COLO829 (cell line): ENCODE data around the gene ERCC6L.
"Not testable (repeated sequence)": the region's sequence is repeated elsewhere in the genome, so short reads cannot be mapped to it uniquely, and the experiment has no call there.

Source experiments
- DNase-seq: peaks from one replicate; pipeline ENCODE4 v3.0.0; 2012; ENCODE audit warnings: low spot score

ERCC6L gene

DNA sequence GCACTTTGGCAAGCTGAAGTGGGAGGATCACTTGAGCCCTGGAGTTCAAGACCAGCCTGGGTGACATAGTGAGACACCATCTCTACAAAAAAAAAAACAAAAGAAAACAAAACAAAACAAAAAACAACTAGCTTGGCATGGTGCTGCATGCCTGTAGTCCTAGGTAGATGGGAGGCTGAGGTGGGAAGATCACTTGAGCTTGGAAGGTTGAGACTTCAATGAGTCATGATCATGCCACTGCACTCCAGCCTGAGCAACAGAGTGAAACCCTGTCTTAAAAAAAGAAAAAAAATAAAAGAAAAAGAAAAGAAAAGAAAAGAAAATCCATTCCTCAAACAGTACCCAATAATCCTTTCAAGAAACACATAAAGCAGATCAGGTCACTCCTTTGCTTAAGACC lies 14.9 kb upstream of the ERCC6L start:
- no peak for DNase-seq

DNA sequence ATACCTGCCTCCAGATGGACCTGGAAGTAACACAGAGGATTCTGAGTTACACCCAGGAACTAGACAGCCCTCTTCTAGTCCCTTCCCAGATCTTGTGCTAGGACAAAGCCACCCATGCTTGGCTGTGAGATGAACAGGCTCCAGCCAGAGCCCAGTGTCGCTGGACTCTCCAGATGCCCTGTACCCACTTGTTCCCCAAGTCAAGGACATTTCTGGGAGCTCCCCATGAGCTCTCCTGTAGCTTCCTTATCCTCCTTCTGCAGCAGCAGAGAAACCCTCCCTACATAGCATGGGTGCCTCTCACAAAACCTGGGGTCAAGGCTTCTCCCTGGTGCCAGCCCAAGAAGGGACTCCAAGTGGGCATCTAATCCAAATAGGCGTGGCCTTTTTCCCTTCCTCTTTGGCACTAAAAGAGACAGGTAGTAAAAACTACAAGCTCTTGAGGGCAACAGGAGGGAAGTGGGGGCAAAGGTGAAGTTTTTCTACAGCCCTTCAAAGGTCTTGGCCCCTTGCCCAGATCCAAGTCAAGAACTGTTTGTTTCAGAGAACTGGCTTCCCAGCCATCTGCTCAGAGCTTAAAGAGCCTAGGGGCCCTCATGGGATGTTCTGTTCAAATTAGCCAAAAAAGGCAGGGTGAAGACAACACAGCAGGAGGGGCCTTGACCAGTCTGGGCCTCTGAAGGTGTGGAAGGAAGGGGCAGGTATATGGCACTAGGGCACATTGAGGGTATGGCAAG lies 8.5 kb upstream of the ERCC6L start:
- peak; percentile 30 for DNase-seq

DNA sequence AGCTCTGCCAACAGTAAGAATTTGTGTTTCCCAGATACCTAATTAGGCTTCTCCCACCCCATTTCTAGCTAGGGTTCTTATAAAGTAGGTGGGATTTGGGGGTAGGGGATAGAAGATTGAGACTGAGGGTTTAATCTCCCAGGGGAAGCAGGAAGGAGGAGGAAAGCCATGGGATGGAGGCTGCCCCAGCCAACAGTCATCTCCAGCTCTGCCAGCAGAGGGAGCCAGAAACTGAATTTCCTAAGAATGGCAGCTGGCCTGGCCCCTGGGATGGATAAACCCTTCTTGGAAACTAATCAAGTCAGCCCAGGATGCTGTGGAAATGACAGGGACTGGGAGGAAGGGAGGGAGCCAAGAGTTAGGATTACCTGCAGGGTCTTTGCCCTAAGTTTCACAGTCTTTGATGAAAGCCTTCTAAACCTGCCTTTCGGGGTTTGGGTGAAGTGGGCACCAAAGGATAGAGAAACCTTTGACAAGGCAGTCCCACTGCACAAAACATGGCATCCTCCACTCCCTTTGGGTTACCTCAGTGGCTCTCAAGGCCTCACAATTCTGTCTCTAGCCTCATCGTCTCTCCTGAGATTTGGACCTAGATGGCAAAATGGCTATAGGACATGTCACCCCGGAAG lies 6.7 kb upstream of the ERCC6L start:
- peak; percentile 81 for DNase-seq

DNA sequence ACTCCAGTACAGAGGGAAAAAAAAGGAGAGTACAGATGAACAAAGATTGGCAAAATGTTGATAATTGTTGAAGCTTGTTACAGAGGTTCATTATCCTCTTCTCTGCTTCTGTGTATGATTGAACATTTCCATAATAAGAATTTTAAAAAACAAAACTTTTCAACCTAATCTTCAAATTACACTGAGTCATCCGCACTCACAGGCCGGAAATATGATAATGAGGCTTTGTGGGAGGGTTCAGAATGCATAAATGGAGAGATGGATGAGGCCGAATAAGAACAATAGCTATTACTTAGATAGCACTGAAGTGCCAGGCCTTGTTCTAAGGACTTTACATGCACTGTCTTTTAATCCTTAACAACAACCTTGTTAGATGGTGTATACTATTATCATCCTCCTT lies 4.6 kb upstream of the ERCC6L start:
- peak; percentile 84 for DNase-seq

DNA sequence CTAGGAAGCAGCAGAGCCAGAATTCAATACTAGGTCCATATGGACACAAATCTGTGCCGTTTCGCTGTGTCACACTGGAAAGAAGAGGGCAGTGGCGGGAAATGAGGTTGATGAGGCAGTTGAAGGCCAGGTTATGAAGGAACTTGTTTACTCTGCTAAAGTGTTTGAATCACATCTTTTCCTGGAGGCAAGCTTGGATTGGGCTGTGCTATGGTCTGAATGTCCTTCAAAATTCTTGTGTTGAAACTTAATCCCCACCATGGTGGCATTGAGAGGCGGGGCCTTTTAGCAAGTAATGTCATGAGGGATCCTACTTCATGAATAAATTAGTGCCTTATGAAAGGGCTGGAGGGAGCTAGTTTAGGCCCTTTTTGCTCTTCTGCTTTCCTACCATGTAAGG lies 2.1 kb upstream of the ERCC6L start:
- DNase-seq = no peak

DNA sequence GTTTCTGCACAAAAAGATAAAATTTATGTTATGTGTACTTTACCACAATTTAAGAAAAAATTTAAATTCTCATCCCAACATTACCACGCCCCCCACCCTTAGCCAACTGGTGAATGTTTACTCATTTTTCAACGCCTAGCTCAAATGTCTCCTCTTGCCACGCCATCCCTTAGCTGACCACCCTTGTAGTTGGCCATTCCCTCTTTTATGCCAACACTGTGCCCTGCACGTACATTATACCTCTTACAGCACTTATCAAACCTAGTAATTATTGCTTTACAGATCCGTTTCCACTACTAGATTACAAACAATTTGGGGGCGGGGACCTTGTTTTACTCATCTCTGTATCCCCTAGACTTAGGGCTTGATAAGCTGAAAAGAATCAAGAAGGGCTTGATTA lies 644 bp downstream of the ERCC6L start:
- no peak for DNase-seq

DNA sequence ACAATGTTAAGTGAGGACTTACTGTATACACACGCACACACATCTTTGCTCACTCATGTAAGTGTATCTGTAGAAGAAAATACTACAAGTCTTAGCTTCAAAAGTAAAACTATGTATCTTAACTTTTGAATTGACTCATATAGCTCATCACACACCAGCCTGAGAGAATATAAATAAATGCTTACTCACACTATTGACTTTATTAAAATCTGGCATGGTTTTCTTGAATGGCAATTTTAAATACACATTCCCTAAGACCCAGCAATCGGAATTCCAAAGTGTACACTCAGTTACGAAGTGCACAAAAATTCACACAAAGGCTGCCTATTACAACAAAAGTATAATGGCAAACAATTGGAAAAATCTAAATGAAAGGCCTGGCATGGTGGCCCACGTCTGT lies 2.0 kb downstream of the ERCC6L start:
- DNase-seq = no peak

DNA sequence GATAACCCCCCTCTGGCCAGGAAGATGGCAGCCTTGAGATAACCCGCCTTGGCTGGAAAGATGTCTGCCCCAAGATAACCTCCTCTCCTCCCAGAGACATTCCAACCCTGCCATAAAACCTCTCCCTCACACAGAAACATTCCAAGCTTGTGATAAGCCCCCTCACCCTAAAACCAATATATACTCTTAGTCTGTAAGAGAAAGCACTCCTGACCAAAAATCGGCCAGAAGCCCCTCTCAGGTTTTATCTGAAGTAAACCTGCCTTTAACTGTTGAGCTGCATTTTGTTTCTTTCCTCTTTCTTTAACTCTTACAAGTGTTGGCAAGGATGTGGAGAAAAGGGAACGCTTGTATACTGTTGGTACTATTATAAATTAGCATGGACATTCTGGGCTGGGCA lies 8.5 kb downstream of the ERCC6L start:
- no peak for DNase-seq

DNA sequence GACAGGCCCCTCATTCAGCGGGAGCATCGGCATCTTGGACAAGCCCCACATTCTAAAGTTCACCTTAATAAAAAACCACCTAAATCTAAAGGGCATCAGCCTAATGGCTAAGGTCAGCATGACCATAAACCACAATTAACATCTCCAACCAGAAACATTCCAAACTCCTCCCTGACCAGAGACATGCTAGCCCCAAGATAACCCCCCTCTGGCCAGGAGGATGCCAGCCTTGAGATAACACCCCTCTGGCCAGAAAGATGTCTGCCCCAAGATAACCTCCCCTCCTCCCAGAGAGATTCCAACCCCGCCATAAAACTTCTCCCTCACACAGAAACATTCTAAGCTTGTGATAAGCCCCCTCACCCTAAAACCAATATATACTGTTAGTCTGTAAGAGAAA lies 18.5 kb downstream of the ERCC6L start:
- DNase-seq = not testable (repeated sequence)

DNA sequence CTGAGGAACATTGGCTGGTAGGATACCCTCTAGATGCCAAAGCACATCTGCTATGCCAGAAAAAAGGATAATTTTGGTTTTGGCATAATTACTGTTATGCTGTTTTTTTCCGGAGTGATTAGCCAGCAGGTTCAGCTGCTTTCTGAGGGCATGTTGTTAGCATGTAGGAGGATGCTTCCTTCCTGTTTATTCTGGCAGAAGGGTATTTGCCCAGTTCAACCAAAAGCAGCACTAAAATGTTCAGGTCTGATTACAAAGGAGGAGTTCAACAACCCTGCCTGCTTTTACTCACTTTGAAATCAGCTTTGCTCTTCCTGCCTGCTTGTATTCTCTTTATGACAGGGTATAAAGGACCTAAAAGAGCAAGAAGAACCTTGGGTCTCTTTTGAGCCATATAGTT lies 21.9 kb downstream of the ERCC6L start:
- no peak for DNase-seq

DNA sequence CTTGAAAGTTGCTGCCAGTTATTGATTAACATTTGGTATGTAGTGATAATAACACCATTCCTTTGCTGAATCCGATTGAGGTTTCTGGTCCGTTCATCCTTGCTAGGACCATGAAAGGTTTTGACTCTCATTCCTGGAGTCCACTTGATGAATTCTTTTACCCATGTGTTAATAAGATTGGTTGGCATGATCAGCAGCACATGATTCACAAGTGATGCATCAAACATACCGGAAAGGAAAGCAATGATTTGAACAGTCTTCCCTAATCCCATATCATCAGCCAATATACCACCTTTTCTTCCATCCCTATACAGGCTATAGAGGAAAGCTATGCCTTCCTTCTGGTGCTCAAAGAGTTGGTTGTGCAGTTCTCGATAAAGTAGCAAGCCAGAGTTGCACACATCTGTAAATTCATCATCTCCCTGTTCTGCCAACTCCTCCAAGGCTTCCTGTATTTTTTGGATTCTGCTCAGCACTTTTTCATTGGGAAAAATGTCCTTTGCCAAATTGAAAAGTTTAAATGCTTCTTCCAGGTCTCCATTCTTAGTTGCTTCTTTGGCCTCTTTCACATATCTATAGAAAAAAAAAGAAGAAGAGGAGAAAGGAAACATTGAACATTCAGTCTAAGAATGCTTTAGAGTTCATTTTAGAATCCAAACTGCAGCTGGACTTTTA lies 30.6 kb downstream of the ERCC6L start:
- DNase-seq = no peak

DNA sequence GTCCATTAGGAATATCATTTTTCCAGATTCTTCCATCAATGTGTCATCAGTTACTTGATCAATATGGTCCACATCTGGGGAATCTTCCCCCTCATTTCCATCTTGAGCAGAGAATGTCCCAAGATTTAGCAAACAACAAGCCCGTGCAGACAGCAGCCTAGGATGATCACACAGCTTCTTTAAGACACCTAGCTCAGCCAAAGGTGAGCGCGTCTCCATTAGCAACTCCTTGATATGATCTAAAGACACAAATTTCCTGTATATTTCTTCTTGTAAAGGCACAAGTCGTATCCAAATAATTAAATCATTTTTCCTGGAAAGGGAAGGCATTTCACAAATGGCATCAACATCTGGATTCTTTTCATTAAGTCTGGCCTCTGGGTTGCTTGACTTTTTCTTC lies 31.5 kb downstream of the ERCC6L start:
- no peak for DNase-seq

DNA sequence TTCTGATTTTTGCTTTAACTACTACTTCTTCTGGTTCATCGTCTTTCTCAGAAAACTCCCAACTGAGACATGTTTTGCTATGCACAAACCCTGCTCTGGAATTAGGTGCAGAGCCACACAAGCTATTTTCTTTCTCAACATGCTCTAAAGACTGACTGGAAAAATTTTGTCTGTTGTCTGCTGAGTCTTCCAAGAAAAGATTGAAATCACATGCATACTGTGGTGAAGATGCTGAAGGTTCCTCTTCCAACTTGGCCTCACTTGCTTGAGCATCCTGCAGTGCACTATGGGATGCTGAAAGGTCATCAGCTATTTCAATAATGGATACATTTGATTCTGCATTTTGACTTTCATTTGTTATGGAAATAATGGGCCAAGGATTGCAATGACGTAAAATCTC lies 33.1 kb downstream of the ERCC6L start:
- no peak for DNase-seq

DNA sequence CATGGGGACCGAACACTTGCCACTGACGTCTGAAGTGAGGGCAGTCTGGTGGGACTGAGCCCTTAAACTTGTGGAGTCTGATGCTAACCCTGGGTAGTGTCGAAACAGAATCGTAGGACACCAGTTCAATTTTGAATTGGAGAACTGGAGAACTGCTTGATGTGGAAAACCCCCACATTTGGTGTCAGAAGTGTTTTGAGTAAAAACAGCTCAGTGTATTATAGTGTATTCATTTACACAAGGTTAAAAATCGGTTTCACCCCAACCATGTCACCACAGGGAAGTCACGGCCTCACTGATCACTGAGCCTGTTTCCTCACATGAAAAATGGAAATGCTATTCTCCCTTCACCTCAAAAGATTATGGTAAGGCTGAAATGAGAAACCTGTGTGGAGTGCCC lies 35.4 kb downstream of the ERCC6L start:
- DNase-seq = no peak

DNA sequence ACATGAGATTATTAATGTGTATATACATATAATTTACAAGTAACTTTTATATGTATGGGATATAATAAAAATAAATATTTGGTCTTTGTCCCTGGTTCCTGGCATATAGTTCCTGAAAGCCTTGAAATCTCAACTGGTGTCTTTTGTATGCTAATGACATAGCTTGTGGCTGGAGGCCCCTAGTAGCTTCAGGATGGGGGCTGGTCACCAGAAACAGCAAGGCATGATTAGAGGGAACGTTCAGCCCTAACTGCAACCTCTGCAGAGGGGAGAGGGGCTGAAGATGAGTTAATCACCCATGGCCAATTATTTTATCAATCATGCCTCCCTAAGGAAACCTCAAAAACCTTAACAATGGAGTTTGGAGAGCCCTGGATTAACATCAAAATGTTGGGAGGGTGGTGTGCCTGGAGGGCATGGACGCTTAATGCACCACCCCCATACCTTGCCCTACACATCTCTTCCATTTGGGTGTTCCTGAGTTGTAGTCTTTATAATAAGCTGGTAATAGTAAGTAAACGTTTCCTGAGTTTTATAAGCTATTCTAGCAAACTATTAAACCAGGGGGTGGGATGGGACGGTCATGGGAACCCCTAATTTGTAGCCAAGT lies 35.9 kb downstream of the ERCC6L start:
- DNase-seq = no peak

DNA sequence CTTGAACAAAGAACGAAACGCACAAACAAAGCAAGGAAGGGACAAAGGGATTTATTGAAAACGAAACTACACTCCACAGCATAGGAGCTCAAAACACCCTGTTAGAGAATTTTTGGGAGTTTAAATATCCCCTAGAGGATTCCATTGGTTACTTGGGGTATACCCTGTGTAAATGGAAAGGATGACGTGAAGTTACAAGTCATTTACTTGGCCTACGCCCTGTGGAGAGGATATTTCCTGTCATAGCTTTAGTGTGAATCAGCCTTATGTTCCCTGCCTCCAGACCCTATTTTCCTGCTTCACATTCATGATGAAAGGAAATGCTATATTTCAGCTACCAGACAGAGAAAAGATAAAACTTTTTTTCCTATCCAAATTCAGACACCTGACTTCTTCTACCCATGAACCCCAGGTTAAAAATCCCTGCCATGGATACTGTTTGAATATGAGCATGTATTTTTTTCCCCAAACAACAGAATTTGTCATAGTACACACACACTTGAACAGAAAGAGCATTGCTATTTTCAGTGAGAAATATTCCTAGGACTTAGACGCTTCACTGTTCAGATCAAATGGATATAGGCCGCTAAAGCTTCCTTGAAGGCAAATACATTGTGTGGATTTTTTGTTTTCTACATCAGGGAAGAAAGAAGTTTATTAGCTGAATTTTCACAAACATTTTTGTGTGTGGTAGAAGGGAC lies 36.8 kb downstream of the ERCC6L start:
- no peak for DNase-seq

DNA sequence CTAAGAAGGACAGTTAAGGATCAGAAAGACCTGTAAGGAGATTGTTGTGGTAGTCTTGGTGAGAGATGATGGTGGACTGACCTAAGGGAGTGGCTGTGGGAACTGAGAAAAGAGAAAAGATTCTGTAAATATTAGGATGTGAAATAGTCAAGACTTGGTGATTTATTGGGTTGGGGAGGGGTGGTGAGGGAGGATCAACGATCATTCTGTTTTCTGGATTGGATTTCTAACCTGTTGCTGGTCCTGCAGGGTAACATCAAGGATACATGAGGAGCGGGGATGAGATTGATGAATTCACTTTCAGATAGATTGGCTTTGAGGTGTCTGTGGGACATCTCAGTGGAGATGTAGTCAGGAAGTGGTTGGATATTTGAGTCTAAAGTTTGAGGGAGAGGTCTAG lies 55.9 kb downstream of the ERCC6L start:
- no peak for DNase-seq

DNA sequence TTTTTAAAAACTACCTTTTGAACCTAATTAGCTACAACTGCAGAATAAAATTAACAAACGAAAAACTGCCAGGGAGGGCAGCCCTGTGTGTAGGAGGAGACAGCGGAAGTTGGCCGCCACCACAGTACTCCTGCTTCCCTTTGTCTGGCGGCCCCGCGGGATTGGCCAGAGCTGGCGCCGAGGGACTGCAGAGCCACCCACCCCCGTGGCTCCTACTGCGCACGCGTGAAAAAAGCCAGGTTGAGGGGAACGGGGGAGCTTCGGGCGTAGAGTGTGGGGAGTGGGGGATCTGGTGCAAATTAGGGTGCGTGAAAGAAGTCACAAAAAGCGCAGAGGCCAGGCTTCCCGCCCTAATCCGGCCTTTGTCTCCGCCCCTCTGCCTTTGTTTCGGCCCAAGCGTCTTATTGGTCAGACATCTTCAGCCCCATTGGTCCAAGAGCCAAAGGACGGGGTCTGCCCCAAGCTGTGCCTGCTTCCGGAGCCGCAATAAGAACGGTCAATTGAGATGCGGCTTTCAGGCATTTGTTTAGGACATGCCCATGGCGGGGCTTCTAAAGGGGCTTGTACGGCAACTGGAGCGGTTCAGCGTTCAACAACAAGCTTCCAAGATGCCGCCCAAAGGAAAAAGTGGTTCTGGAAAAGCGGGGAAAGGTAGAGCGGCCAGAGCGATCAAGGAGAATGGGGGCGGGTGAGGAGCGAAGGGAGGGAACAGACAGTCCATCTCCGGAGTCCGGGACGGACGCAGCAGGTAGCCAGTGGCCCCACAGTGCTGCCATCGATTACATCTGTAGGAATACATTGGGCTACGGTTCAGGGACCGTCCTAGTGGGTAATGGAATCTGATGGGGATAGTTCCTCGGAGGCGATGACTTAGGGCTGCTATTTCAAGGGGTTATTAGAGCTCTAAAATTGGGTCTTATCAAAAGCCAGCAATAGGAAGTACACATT lies 57.4 kb downstream of the ERCC6L start, which contains the start of gene PIN4:
Gene PIN4, plus strand, starts transcription at position 580 of the 948 bp plus-strand sequence. Its CDS starts 29 bp downstream, at position 609.
- DNase-seq = peak; percentile 86

DNA sequence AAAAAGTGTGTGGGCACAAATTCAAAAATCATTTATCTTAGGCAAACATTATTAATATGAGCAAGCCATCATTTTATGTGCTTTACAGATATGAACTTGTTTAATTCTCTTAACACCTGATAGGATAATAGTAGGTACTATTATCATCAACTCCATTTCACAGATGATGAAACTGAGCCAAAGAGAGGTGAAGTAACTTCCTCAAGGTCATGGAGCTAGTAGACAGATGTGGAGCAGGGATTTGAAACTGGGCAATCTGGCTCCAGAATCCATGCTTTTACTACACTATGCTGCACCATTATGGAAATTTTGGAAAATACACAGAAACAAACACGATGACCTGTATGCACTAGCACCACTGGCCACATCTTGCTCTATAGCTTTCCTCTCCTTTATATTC lies 58.3 kb downstream of the ERCC6L start:
- DNase-seq = no peak

DNA sequence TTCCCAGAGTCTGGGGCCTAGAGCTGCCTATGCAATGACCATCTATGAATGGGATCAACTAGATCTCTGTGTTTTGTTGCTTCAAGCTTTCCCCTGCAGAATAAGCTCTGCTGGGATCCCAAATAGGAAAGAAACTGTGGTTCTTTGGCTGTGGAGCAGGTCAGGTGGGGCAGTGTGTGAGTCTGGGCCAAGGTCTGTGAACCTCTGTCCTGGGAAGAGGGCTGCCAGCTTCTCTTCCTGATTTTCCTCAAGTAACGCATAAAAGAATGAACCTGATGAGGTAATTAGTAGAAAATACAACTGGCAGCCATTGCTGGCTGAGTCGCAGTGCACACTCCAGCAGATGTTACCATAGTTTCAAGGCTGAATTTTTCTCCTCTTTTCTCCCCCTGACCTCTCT lies 61.8 kb downstream of the ERCC6L start:
- DNase-seq = no peak

DNA sequence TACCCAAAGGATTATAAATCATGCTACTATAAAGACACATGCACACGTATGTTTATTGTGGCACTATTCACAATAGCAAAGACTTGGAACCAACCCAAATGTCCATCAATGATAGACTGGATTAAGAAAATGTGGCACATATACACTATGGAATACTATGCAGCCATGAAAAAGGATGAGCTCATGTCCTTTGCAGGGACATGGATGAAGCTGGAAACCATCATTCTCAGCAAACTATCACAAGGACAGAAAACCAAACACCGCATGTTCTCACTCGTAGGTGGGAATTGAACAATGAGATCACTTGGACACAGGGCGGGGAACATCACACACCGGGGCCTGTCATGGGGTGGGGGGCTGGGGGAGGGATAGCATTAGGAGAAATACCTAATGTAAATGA lies 62.5 kb downstream of the ERCC6L start:
- DNase-seq = not testable (repeated sequence)
